Thoracic aorta (tissue), 2 donors: Measurements from ENCODE around the gene EYA4. TPM values are rescaled to one million over a fixed set of nuclear protein-coding genes. Genes with fewer than 3 reads are reported as not detected.

ENCODE experiments used
- ATAC-seq: fragments of 150-250 bp; one replicate; pipeline ENCODE4 v1.8.0; 2017; ENCODE audit warnings: low read depth; ENCODE audit not compliant: insufficient number of reproducible peaks, low FRiP score
- DNase-seq: peaks from one replicate; pipeline ENCODE4 v3.0.0-alpha.2; 2020; ENCODE audit warnings: low spot score
- H3K27ac ChIP-seq, 2 donors: fragments of 200-600 bp; sonication (generic); 1 replicate in 1 of 2; 2 replicates in 1 of 2; pipeline ENCODE4 v1.5.1; 2016; ENCODE audit warnings: mild to moderate bottlenecking in 2 of 2, moderate library complexity in 2 of 2
- H3K27me3 ChIP-seq: fragments of 200-600 bp; sonication (generic); replicated peaks from 2 replicates; pipeline ENCODE4 v1.6.0; 2016; ENCODE audit warnings: mild to moderate bottlenecking; ENCODE audit not compliant: insufficient read depth
- H3K36me3 ChIP-seq: fragments of 200-600 bp; sonication (generic); one replicate; pipeline ENCODE4 v1.5.1; 2016
- H3K4me1 ChIP-seq, 2 donors: fragments of 200-600 bp; sonication (generic); 1 replicate in 1 of 2; 2 replicates in 1 of 2; pipeline versions ENCODE4 v1.5.1 to v1.6.0; 2016; ENCODE audit warnings: low read depth in 2 of 2, mild to moderate bottlenecking in 1 of 2; ENCODE audit not compliant: control insufficient read depth in 1 of 2
- H3K4me3 ChIP-seq: fragments of 200-600 bp; sonication (generic); 2 replicates; pipeline ENCODE4 v1.5.1; 2016; ENCODE audit warnings: mild to moderate bottlenecking
- H3K9me3 ChIP-seq: fragments of 200-600 bp; sonication (generic); 2 replicates; pipeline ENCODE4 v1.5.1; 2016
- CTCF ChIP-seq: fragments of 200-600 bp; sonication (generic); IDR thresholded peaks from one replicate; pipeline ENCODE4 v1.5.1; 2019; ENCODE audit warnings: antibody characterized with exemption
- total RNA-seq, 2 donors: library from RNA; depleted of rRNA; stranded (reverse); fragments of >200 nt; gene quantifications; one replicate each; pipeline versions ENCODE4 v1.1.0 to v1.2.3, GENCODE V29; 2016

The EYA4 gene
- total RNA-seq, 2 donors from 2014 or later, result 1.3 to 3.0 TPM

- H3K4me3 ChIP-seq, result no peak overlapping the region
- no peaks in the 10 kb centered on the region for H3K9me3 ChIP-seq
- H3K27me3 ChIP-seq, result no peaks in the 10 kb centered on the region
- no peaks in the 10 kb centered on the region for H3K4me1 ChIP-seq
- no peak for TF ChIP-seq CTCF
- no peaks in the 10 kb centered on the region for H3K36me3 ChIP-seq
- DNase-seq, result no peak
- H3K27ac ChIP-seq, result no peak overlapping the region
- no peak for ATAC-seq
Observed at GRCh38 chr6:133540361-133540760, 299.2 kb downstream of the EYA4 start.

GRCh38 chr6:133541040-133541439 lies 299.9 kb downstream of the EYA4 start:
- H3K4me3 ChIP-seq, result no peak overlapping the region
- no peaks in the 10 kb centered on the region for H3K9me3 ChIP-seq
- ATAC-seq, result no peak
- H3K27me3 ChIP-seq, result no peaks in the 10 kb centered on the region
- H3K36me3 ChIP-seq, result no peaks in the 10 kb centered on the region
- no peak overlapping the region for H3K27ac ChIP-seq
- H3K4me1 ChIP-seq, result no peaks in the 10 kb centered on the region
- no peak for TF ChIP-seq CTCF
- DNase-seq, result no peak

- no peaks in the 10 kb centered on the region for H3K9me3 ChIP-seq
- H3K36me3 ChIP-seq, result no peaks in the 10 kb centered on the region
- H3K27ac ChIP-seq, result no peak overlapping the region
- H3K4me1 ChIP-seq, result no peaks in the 10 kb centered on the region
- H3K27me3 ChIP-seq, result no peaks in the 10 kb centered on the region
- no peak overlapping the region for H3K4me3 ChIP-seq
- ATAC-seq, result no peak
- DNase-seq, result no peak
- no peak for TF ChIP-seq CTCF
Observed at GRCh38 chr6:133542056-133542821, 301.1 kb downstream of the EYA4 start.

GRCh38 chr6:133544419-133544818 lies 303.3 kb downstream of the EYA4 start:
- Histone ChIP-seq H3K27me3 (no peaks in the 10 kb centered on the region), H3K4me1 (peaks cover 7 to 11% of the 10 kb centered on the region in 2 donors), H3K4me3 (no peak overlapping the region), H3K9me3 (no peaks in the 10 kb centered on the region), H3K36me3 (no peaks in the 10 kb centered on the region), H3K27ac (no peak overlapping the region)
- DNase-seq, result no peak
- no peak for ATAC-seq
- no peak for TF ChIP-seq CTCF

- ATAC-seq (no peak), DNase-seq (no peak)
- no peaks in the 10 kb centered on the region for H3K9me3 ChIP-seq
- no peaks in the 10 kb centered on the region for H3K27me3 ChIP-seq
- peaks cover 7 to 14% of the 10 kb centered on the region in 2 donors for H3K4me1 ChIP-seq
- H3K36me3 ChIP-seq, result no peaks in the 10 kb centered on the region
- no peak overlapping the region for H3K27ac ChIP-seq
- TF ChIP-seq CTCF, result no peak
- no peak overlapping the region for H3K4me3 ChIP-seq
Observed at GRCh38 chr6:133546098-133546497, 304.9 kb downstream of the EYA4 start.
